WERI-Rb-1 (cell line): ENCODE results near the gene RBP5.

Experiments used
- DNase-seq: peaks from one replicate; pipeline ENCODE4 v3.0.0-alpha.2; 2020
- H3K27ac ChIP-seq: fragments of 250-450 bp; sonication (Bioruptor Pico); 2 replicates; pipeline ENCODE4 v1.5.1; 2020; ENCODE audit warnings: mild to moderate bottlenecking, moderate library complexity
- H3K27me3 ChIP-seq: fragments of 250-450 bp; sonication (Bioruptor Pico); 2 replicates; pipeline ENCODE4 v1.5.1; 2021; ENCODE audit warnings: mild to moderate bottlenecking, low read depth, moderate library complexity; ENCODE audit not compliant: insufficient read depth, severe bottlenecking
- H3K36me3 ChIP-seq: fragments of 250-450 bp; sonication (Bioruptor Pico); 2 replicates; pipeline ENCODE4 v1.5.1; 2020; ENCODE audit warnings: mild to moderate bottlenecking, moderate library complexity
- H3K4me3 ChIP-seq: 2 replicates; pipeline ENCODE4 v1.5.1; 2011; ENCODE audit warnings: low read depth, mild to moderate bottlenecking, control low read depth, low read length
- H3K9me3 ChIP-seq: fragments of 250-450 bp; sonication (Bioruptor Pico); 2 replicates; pipeline ENCODE4 v1.5.1; 2021; ENCODE audit warnings: mild to moderate bottlenecking, moderate library complexity; ENCODE audit not compliant: severe bottlenecking
- TF ChIP-seq, protein P1 (sequence below): IDR thresholded peaks from 2 replicates; pipeline ENCODE4 v1.5.1; 2011; ENCODE audit warnings: low read depth, mild to moderate bottlenecking, control low read depth, inconsistent platforms, low read length

RBP5 gene

DNA sequence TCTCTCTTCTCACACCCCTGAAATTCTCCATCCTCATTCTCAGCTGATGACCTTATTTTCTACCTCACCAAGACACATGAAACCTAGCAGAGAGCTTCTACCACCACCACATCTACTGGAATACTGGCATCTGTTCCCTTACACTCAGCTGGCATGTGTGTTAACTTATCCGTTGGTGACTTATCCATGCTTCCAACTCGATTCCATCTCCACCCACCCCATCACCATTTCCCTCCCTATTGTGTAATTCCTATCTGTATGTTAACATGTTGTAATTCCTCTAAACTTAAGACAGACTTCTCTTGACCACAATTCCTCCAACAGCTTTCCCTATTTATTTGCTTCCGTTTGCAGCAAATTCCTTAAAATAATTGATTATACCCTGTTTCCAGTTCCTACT lies 52.8 kb downstream of the RBP5 start:
- DNase-seq: no peak
- H3K27me3 ChIP-seq: no peaks in the 10 kb centered on the region
- no peaks in the 10 kb centered on the region for H3K9me3 ChIP-seq
- no peak overlapping the region for H3K4me3 ChIP-seq
- TF ChIP-seq, protein P1, sequence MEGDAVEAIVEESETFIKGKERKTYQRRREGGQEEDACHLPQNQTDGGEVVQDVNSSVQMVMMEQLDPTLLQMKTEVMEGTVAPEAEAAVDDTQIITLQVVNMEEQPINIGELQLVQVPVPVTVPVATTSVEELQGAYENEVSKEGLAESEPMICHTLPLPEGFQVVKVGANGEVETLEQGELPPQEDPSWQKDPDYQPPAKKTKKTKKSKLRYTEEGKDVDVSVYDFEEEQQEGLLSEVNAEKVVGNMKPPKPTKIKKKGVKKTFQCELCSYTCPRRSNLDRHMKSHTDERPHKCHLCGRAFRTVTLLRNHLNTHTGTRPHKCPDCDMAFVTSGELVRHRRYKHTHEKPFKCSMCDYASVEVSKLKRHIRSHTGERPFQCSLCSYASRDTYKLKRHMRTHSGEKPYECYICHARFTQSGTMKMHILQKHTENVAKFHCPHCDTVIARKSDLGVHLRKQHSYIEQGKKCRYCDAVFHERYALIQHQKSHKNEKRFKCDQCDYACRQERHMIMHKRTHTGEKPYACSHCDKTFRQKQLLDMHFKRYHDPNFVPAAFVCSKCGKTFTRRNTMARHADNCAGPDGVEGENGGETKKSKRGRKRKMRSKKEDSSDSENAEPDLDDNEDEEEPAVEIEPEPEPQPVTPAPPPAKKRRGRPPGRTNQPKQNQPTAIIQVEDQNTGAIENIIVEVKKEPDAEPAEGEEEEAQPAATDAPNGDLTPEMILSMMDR: no peak
- no peaks in the 10 kb centered on the region for H3K36me3 ChIP-seq
- no peak overlapping the region for H3K27ac ChIP-seq

DNA sequence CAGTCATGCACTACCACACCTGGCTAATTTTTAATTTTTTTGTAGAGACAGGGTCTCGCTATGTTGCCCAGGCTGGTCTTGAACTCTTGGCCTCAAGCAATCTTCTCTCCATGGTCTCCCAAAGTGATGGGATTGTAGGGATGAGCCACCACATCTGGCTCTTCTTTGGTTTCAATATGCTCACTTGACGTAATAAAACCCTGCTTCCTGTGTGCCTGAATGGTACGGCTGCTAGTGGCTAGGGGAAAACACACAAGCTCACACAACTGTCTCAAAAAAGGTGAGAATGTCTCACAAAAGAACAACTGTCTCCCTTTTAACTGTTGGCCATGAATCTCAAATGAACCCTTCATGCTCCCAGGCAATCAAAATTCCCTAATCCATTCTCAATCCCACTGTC lies 53.2 kb downstream of the RBP5 start:
- TF ChIP-seq, protein P1: no peak
- no peak for DNase-seq
- no peaks in the 10 kb centered on the region for H3K9me3 ChIP-seq
- no peak overlapping the region for H3K4me3 ChIP-seq
- no peaks in the 10 kb centered on the region for H3K36me3 ChIP-seq
- H3K27me3 ChIP-seq: no peaks in the 10 kb centered on the region
- H3K27ac ChIP-seq: no peak overlapping the region

DNA sequence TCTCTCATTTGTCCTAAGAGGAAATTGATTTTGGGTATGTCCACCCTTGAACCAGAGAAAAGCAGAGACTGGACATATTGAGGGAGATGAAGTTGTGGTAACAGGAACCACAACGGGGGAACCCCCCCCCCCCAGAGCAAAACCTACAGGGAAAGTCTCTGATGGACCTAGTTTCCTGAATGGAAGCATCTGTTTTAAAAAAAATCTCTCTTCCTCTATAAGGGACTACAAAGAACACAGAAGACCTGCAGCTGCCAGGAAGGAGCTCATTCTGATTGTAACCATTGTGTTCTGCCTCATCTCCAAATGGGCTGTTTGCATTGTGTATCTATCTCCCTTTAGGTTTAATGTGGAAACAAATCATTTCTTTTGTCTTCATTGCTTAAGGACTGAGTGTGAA lies 54.7 kb downstream of the RBP5 start:
- no peaks in the 10 kb centered on the region for H3K9me3 ChIP-seq
- H3K27ac ChIP-seq: no peak overlapping the region
- DNase-seq: no peak
- no peaks in the 10 kb centered on the region for H3K27me3 ChIP-seq
- no peaks in the 10 kb centered on the region for H3K36me3 ChIP-seq
- no peak overlapping the region for H3K4me3 ChIP-seq
- TF ChIP-seq, protein P1: no peak
